ENCODE data around the gene ASL.
A peak's percentile ranks its signal among the peaks of the same experiment; 100 is the strongest.
"Not testable (repeated sequence)": the region's sequence is repeated elsewhere in the genome, so short reads cannot be mapped to it uniquely, and the experiment has no call there.

DNA sequence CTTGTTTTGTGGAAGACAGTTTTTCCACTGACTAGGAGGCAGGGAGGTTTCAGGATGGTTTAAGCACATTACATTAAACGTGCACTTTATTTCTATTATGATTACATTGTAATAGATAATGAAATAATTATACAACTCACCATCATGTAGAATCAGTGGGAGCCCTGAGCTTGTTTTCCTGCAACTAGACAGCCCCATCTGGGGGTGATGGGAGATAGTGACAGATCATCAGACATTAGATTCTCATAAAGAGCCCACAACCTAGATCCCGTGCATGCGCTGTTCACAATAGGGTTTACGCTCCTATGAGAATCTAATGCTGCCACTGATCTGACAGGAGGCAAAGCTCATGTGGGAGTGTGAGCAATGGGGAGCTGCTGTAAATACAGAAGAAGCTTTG, 25.7 kb upstream of the ASL start:
- TF ChIP-seq, protein P1, sequence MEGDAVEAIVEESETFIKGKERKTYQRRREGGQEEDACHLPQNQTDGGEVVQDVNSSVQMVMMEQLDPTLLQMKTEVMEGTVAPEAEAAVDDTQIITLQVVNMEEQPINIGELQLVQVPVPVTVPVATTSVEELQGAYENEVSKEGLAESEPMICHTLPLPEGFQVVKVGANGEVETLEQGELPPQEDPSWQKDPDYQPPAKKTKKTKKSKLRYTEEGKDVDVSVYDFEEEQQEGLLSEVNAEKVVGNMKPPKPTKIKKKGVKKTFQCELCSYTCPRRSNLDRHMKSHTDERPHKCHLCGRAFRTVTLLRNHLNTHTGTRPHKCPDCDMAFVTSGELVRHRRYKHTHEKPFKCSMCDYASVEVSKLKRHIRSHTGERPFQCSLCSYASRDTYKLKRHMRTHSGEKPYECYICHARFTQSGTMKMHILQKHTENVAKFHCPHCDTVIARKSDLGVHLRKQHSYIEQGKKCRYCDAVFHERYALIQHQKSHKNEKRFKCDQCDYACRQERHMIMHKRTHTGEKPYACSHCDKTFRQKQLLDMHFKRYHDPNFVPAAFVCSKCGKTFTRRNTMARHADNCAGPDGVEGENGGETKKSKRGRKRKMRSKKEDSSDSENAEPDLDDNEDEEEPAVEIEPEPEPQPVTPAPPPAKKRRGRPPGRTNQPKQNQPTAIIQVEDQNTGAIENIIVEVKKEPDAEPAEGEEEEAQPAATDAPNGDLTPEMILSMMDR (conservative IDR thresholded peaks at IDR 0.05) = 0 out of 2 replicates have a peak, but pooled peaks have one; percentile 19
- TF ChIP-seq EZH2 (IDR thresholded peaks at IDR 0.05; ENCODE audit: low read depth) = not testable (repeated sequence)

All from PC-9 (cell line).